Measurements from ENCODE around the gene FUT9. TPM values are rescaled to one million over a fixed set of nuclear protein-coding genes. Genes with fewer than 3 reads are reported as not detected.

Gene FUT9
- total RNA-seq, 4 donors from 2014 or later: not detected

- Histone ChIP-seq H3K4me3 (replicated peaks in 1 of 3) (no peak overlapping the region), H3K27ac (no peak overlapping the region), H3K9me3 (no peaks in the 10 kb centered on the region), H3K4me1 (no peaks in the 10 kb centered on the region), H3K36me3 (no peaks in the 10 kb centered on the region), H3K27me3 (no peaks in the 10 kb centered on the region)
- WGBS, 2 donors: 76 to 77% methylated on average over 2 of the region's 2 CpGs
- no peak for TF ChIP-seq CTCF (IDR thresholded peaks at IDR 0.05)
- TF ChIP-seq POLR2A (IDR thresholded peaks at IDR 0.05): no peak
- no peak for DNase-seq
- intact Hi-C loops (cut with DNase I): no loop called here
Measured at GRCh38 chr6:96234444-96234843, 218.7 kb downstream of the FUT9 start.

- no peaks in the 10 kb centered on the region for H3K4me1 ChIP-seq
- no peak overlapping the region for H3K27ac ChIP-seq
- no peak for DNase-seq
- no peaks in the 10 kb centered on the region for H3K36me3 ChIP-seq
- intact Hi-C loops (cut with DNase I): no loop called here
- H3K27me3 ChIP-seq: no peaks in the 10 kb centered on the region
- no peak overlapping the region for H3K4me3 ChIP-seq (replicated peaks in 1 of 3)
- no peak for TF ChIP-seq CTCF (IDR thresholded peaks at IDR 0.05)
- TF ChIP-seq POLR2A (IDR thresholded peaks at IDR 0.05): no peak
- 87 to 90% methylated on average over 5 of the region's 5 CpGs for WGBS, 2 donors
- no peaks in the 10 kb centered on the region for H3K9me3 ChIP-seq
Measured at GRCh38 chr6:96235927-96236326, 220.2 kb downstream of the FUT9 start.

GRCh38 chr6:96236471-96236870 lies 220.7 kb downstream of the FUT9 start:
- TF ChIP-seq CTCF (IDR thresholded peaks at IDR 0.05) (no peak), POLR2A (IDR thresholded peaks at IDR 0.05) (no peak)
- Histone ChIP-seq H3K4me3 (replicated peaks in 1 of 3) (no peak overlapping the region), H3K4me1 (no peaks in the 10 kb centered on the region), H3K27ac (no peak overlapping the region), H3K9me3 (no peaks in the 10 kb centered on the region), H3K36me3 (no peaks in the 10 kb centered on the region), H3K27me3 (no peaks in the 10 kb centered on the region)
- no peak for DNase-seq
- intact Hi-C loops (cut with DNase I): no loop called here
- 58 to 64% methylated on average over 3 of the region's 3 CpGs for WGBS, 2 donors

- TF ChIP-seq CTCF (IDR thresholded peaks at IDR 0.05): no peak
- TF ChIP-seq POLR2A (IDR thresholded peaks at IDR 0.05): no peak
- Histone ChIP-seq H3K4me1 (no peaks in the 10 kb centered on the region), H3K4me3 (replicated peaks in 1 of 3) (no peak overlapping the region), H3K27me3 (no peaks in the 10 kb centered on the region), H3K27ac (no peak overlapping the region), H3K36me3 (no peaks in the 10 kb centered on the region), H3K9me3 (no peaks in the 10 kb centered on the region)
- 66 to 69% methylated on average over 3 of the region's 3 CpGs for WGBS, 2 donors
- no peak for DNase-seq
- intact Hi-C loops (cut with DNase I): no loop called here
Measured at GRCh38 chr6:96237638-96238347, 222.0 kb downstream of the FUT9 start.

- no peaks in the 10 kb centered on the region for H3K9me3 ChIP-seq
- H3K4me1 ChIP-seq: no peaks in the 10 kb centered on the region
- intact Hi-C loops (cut with DNase I): no loop called here
- no peak overlapping the region for H3K4me3 ChIP-seq (replicated peaks in 1 of 3)
- no peak for DNase-seq
- no peak overlapping the region for H3K27ac ChIP-seq
- TF ChIP-seq CTCF (IDR thresholded peaks at IDR 0.05): no peak
- TF ChIP-seq POLR2A (IDR thresholded peaks at IDR 0.05): no peak
- 77 to 88% methylated on average over 2 of the region's 2 CpGs for WGBS, 2 donors
- H3K36me3 ChIP-seq: no peaks in the 10 kb centered on the region
- no peaks in the 10 kb centered on the region for H3K27me3 ChIP-seq
Measured at GRCh38 chr6:96246563-96246962, 230.8 kb downstream of the FUT9 start.
